ENCODE measurements around the gene NXPH3. TPM values are rescaled to one million over a fixed set of nuclear protein-coding genes. Genes with fewer than 3 reads are reported as not detected.

Gene NXPH3
- total RNA-seq, 1 donor = 0.43 TPM

DNA sequence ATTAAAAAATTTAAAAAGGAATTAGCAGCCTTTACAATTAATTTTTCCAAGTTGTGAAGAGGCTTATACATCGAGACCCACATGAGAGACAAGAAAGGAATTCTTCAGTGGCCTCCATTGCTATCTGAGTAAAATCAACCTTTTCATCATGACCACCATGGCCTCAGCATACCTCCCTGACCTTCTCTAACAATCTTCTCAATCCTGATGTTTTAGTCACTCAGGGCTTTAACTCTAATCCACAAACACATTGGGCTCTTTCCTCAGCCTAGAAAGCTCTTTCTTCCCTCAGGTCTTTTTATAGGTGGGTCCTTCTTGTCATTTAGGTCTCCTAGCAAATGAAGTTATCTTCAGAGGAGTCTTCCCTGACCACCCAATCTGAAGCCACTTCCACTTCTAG, 55.8 kb downstream of the NXPH3 start:
- DNase-seq (ENCODE audit: low read depth) = no peak
- H3K4me3 ChIP-seq (ENCODE audit: low read depth, low read length) = no peak overlapping the region
- TF ChIP-seq, protein P1, sequence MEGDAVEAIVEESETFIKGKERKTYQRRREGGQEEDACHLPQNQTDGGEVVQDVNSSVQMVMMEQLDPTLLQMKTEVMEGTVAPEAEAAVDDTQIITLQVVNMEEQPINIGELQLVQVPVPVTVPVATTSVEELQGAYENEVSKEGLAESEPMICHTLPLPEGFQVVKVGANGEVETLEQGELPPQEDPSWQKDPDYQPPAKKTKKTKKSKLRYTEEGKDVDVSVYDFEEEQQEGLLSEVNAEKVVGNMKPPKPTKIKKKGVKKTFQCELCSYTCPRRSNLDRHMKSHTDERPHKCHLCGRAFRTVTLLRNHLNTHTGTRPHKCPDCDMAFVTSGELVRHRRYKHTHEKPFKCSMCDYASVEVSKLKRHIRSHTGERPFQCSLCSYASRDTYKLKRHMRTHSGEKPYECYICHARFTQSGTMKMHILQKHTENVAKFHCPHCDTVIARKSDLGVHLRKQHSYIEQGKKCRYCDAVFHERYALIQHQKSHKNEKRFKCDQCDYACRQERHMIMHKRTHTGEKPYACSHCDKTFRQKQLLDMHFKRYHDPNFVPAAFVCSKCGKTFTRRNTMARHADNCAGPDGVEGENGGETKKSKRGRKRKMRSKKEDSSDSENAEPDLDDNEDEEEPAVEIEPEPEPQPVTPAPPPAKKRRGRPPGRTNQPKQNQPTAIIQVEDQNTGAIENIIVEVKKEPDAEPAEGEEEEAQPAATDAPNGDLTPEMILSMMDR (IDR thresholded peaks at IDR 0.05; ENCODE audit: insufficient read depth, low read depth, low read length) = no peak

Other genes starting within 250 kb of the NXPH3 start
- gene ZNF652, start 213.6 kb upstream of the NXPH3 start, total RNA-seq = 20.6 and 24.6 TPM in 2 replicates
- gene PHB1, start 161.0 kb upstream of the NXPH3 start, total RNA-seq = 93.4 and 117 TPM in 2 replicates
- gene NGFR, start 80.6 kb upstream of the NXPH3 start, total RNA-seq = under 0.01 TPM in 2 replicates
- 43.5 and 59.2 TPM in 2 replicates for gene SPOP, start 102.2 kb downstream of the NXPH3 start, total RNA-seq
- gene SLC35B1, start 132.1 kb downstream of the NXPH3 start, total RNA-seq = 56.4 and 61.3 TPM in 2 replicates
- 1.7 and 1.9 TPM in 2 replicates for gene FAM117A, start 188.3 kb downstream of the NXPH3 start, total RNA-seq
- gene KAT7, start 212.8 kb downstream of the NXPH3 start, total RNA-seq = 38.0 and 43.2 TPM in 2 replicates